Mammary epithelial cell (primary cell): ENCODE data around the gene STX18.

Experiments used
- EZH2 ChIP-seq: IDR thresholded peaks from 2 replicates; pipeline ENCODE4 v1.6.1; 2012; ENCODE audit warnings: low read length, inconsistent platforms, borderline replicate concordance
- TF ChIP-seq, protein P1 (sequence below), 2 donors: IDR thresholded peaks in 1 of 2; conservative IDR thresholded peaks in 1 of 2; 2 replicates each; pipeline ENCODE4 v1.5.1; 2011 to 2012; ENCODE audit warnings: inconsistent platforms in 2 of 2, low read length in 2 of 2, mild to moderate bottlenecking in 2 of 2, control low read depth in 1 of 2, low read depth in 1 of 2; ENCODE audit not compliant: insufficient read depth in 1 of 2; ENCODE audit errors: extremely low read depth in 1 of 2

DNA sequence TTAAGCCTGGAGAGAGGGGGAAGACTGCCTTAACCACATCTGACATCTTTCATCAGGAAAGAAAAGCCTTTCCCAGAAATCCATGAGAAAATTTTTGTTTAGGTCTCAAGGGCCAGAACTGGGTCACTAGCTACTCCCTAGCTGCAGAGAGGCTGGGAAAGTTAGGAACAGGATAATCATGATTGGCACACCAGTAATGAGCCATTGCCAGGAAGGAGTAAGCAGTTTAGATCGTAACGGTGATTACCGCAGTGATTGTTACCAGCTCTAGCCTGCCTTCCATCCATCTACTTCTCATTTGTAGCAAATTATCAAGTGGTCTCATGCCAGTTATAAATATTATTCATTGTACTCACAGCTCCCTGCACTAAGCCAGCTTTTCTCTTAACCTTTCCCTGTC is 22.7 kb upstream of the STX18 start:
- TF ChIP-seq, protein P1, sequence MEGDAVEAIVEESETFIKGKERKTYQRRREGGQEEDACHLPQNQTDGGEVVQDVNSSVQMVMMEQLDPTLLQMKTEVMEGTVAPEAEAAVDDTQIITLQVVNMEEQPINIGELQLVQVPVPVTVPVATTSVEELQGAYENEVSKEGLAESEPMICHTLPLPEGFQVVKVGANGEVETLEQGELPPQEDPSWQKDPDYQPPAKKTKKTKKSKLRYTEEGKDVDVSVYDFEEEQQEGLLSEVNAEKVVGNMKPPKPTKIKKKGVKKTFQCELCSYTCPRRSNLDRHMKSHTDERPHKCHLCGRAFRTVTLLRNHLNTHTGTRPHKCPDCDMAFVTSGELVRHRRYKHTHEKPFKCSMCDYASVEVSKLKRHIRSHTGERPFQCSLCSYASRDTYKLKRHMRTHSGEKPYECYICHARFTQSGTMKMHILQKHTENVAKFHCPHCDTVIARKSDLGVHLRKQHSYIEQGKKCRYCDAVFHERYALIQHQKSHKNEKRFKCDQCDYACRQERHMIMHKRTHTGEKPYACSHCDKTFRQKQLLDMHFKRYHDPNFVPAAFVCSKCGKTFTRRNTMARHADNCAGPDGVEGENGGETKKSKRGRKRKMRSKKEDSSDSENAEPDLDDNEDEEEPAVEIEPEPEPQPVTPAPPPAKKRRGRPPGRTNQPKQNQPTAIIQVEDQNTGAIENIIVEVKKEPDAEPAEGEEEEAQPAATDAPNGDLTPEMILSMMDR (conservative IDR thresholded peaks at IDR 0.05 in 1 of 2, IDR thresholded peaks at IDR 0.05 in 1 of 2; ENCODE audit: extremely low read depth in 1 of 2, insufficient read depth in 1 of 2, low read depth in 1 of 2, low read length in 2 of 2), result no peak
- no peak for TF ChIP-seq EZH2
